Right renal cortex interstitium (tissue), 3 donors: ENCODE measurements around the gene FAM20A. TPM values are rescaled to one million over a fixed set of nuclear protein-coding genes. Genes with fewer than 3 reads are reported as not detected.

ENCODE experiments used
- DNase-seq, 3 donors: peaks; one replicate each; pipeline ENCODE4 v3.0.0-alpha.2; 2013; ENCODE audit warnings: low read depth in 3 of 3, low spot score in 2 of 3
- polyA plus RNA-seq, 3 donors: library from polyadenylated mRNA; unstranded; fragments of 120-200 nt; gene quantifications; one replicate each; pipeline ENCODE4 v1.2.1, GENCODE V29; 2013; ENCODE audit not compliant: insufficient read length in 3 of 3

FAM20A gene
- polyA plus RNA-seq, result 10 to 100 TPM in 2 of 3 donors, 1 to 10 TPM in 1; 9.3 to 12.4 (median 12.3) TPM

DNA sequence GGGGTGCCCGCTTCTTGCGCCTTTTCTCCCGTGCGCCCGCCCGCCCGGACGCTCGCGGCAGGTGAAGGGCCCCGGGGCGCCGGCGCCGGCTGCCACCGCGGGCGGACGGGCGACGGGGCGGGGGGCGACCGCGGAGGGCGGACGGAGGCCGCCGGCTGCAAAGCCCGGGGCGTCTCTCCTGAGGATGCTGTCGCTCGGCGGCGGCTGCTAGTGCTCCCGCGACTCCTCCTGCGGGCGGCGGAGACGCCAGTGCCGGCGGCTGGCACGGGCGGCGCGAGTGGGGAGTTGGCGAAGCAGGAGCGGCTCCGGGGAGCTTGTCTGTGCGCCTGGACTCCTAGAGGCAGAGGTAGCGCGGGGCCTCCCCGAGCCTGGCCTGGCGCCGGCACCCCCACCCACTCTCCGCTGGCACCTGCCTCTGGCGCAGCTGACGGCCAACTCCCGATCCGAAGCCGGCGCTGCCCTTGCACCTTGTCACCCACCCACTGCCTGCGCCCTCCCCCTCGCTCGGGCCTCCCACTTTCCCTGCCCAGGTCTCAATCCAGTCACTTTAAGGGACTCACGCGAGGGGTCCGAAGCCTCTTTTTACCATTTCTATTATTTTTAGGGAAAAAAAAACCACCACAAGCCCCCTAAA lies at the start of gene FAM20A:
TSS of gene FAM20A (minus strand) at position 437 of the 634 bp plus-strand sequence. CDS start 701 bp downstream, outside the sequence.
- no peak for DNase-seq

DNA sequence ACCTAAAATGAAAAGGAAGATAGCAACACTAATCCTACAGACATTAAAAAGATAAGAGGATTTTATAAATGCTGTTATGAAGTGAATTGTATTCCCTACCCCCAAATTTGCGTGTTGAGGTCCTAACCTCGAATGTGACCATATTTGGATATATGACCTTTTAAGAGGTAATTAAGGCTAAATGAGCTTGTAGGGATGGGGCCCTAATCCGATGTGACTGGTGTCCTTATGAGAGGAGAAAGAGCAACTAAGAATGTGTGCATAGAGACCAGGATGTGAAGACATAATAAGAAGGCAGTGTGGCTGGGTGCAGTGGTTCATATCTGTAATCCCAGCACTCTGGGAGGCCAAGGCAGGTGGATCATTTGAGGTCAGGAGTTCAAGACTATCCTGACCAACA lies 48.2 kb upstream of the FAM20A start:
- no peak for DNase-seq

DNA sequence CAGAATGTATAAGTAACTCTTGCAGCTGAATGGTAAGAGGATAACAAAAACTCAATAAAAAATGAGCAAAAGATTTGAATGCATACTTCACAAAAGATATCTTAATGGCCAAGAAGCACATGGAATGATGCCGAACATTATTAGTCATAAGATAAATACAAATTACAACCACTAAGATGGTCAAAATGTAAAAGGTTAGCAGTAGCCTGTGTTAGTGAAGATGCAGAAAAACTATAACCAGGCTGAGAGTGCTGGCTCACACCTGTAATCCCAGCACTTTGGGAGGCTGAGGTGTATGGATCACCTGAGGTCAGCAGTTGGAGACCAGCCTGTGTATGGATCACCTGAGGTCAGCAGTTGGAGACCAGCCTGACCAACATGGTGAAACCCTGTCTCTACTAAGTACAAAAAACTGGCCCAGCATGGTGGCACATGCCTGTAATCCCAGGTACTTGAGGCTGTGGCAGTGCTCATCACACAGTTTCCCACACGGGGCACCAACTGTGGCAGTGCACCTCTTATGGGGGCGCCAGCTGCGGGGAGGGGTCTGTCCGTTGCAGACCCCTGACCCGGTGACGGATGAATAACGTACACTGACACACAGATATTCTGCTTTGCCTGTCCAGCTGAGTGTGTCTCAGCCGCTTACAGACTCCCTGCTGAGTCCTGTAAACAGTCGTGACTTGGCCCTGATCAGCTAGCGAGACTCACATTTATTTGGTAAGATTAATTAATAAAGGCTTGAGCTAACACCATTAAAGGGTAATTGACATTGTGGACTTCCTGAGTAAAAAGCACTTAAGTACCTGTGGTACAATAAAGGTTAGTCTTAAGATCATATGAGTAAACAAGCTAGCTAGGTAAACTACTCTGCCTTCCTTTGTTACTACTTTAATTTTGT lies 45.7 kb upstream of the FAM20A start:
- no peak for DNase-seq

DNA sequence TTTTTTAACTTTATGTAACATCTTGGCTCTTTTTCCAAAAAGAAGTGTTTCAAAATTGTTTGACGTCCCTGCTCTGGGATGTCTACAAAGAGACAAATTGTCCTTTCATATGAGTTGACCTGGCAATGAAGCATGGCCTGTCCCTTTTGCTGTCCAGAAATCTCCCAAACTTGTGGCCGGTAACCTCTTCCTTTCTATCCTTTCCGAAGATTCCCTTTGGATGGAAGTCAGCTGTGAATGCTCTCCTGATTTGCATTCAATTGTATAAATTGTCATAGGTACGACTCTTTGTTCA lies 40.9 kb upstream of the FAM20A start:
- DNase-seq, result no peak

DNA sequence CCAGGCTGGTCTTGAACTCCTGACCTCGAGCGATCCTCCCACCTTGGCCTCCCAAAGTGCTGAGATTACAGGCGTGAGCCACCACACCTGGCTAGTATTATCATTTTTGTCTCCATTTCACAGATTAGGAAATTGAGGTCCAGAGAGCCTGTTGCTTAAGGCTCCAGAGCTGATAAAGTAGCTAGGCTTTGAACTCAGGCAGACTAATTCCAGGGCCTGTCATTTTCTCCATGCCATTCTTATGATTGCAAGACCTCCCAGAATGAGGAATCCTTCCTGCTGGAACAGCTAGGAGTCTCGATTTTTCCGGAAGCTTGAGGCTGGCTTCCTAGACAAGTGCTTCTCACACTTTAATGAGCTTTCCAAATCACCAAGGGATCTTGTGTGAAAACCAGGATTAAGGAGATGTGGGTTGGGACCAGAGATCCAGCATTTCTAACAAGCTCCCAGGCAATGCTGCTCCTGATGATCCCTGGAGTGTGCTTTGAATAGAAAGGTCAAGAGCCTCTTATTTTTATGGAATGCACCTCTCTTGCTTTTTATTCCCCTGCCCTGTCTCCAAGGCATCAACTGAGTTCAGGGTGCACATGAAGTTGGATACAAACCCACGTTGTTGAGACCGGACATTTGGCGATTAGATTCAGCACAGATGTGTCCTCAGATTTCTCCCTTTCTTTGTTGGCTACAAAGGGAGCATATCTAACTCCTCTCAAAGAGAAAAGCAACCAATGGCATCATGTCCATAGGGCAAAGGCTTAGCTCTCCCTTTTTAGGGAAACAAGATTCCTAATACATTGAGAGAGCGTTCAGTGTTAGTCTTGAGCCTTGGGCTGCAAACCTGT lies 40.3 kb upstream of the FAM20A start:
- no peak for DNase-seq

DNA sequence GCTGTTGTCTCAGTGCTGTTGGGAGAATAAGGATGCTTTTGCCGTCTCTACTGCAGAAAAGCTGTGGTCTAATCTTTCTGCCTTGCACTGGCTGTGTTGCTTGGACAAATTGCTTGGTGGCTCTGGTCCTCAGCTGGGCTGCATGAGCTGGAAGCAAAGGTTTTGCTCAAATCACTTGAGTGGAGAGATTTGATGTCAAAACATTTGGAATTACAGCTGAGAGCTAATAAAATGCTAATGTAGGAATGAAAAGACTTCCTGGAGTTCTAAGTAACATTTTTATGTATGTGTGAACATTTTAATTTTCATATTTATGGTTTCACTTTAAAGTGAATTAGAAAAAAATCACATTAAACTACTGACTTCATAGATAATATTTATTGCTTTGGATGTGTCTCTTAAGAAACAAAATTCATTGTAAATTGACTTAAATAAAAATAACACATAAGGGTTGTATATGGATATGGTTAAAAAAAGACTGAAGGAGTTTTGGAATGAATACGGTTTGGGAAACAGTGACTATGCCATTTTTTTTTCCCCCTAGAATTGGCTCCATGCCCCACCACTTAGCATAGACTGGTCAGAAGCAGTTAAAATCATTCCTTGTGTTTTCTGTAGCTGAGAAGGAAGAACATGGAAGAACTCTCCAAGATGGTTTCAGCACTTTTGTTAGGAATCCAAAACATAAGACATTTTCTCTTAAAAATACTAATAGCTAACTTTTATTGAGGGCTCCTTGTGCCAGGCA lies 39.2 kb upstream of the FAM20A start:
- DNase-seq, result peak; percentile 50 to 69 (median 54)

DNA sequence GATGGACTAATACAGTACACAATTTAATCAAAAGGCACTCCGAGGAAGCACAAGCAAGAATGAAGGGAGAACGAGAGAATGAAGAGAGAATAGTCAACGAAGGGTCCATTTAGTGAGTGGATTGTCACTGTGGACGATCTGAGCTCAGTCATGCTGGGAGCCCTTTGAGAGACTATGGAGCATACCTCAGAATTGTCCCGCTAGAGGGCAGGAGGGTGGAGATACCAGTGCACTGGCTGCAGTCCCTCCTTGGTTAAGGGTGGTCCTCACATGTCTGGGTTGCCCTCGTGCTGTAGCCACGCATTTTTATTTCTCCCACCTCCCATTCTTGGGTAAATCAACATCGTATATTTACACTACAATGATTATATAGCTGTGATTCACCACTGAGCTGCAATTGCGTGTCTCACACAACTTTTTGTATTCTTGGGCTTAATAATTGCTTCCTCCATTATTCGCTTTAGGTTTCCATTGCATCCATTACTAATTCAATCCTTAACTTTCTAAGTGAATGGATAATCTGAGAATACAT lies 33.2 kb upstream of the FAM20A start:
- DNase-seq, result no peak

DNA sequence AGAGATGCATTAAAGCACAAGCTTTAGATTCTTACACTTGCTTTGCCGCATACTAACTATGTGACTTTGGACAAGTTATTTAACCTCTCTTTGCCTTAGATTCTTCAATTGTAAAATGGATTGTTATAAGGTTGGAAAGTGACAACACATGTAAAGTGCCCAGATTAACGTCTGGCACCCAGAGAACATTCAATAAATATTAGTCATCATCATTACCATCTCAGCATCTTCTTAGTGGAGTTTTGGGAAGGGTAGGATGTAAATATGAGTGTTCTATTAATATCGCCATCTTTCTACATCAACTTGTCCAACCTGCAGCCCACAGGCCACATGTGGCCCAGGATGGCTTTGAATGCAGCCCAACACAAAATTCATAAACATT lies 27.4 kb upstream of the FAM20A start:
- DNase-seq, result no peak

DNA sequence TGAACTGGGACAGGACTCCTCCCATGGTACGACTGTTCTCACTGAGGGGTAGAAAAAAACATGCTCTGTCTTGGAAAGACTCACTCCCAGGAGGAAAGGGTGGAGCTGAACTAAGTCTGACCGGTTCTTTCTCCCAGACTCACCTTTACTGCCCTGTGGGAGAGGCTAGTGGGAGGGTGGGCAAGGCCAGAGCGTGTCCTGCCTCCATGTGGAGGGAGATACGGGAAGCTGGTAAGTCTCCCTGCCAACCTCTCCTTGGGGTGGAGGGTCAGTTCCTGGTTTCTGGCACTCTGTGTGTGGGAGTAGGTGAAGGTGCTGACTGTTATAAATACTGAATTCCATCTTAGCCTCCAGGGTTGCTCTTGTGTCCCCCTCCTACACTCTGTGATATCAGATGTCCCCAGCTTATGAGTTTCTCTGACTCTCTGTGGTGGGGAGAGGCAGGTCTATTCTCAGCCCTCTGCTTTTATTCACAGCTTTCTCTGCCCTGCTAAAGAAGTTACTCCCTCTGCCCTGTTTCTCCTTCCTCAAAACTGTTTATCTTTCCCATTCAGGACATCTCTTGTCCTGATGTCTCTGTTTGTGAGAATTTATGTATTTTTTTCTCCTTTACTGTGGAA lies 26.9 kb upstream of the FAM20A start:
- DNase-seq, result peak; percentile 29 to 61 (median 48)

DNA sequence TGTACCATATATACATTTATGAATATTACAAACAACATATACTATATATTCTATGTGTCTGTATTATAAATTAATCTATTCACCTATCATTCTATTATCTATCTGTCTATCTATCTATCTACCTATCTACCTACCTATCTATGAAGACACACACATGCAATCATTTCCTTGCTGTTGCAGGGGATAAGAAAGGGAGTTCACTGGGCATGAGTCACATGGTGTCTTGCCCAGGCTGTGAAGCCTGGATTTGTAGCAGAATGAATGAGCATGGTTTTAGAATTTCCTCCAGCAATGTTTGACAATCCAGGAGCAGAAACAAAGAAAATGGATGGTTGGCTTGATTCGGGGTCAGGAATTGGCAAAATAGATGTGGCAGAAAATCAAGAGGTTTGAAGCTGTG lies 23.2 kb upstream of the FAM20A start:
- DNase-seq, result no peak

DNA sequence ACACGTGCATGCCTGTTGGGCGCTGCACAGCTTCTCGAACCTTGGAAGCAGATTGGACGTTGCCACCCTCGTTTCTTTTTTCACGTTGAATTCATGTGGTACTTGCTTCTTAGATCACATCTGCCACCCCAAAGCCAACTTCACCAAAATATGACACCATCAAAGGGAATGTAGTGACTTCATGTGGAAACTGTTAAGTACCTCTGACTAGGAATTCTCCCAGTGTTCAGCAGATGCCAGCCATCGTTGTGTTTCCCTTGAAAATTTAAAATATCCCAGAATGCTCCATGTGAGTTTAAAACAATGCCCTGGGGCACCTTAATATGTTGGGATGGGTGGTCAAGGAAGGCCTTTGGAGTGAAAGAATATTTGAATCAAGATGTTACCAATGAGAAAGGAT lies 22.6 kb upstream of the FAM20A start:
- no peak for DNase-seq

DNA sequence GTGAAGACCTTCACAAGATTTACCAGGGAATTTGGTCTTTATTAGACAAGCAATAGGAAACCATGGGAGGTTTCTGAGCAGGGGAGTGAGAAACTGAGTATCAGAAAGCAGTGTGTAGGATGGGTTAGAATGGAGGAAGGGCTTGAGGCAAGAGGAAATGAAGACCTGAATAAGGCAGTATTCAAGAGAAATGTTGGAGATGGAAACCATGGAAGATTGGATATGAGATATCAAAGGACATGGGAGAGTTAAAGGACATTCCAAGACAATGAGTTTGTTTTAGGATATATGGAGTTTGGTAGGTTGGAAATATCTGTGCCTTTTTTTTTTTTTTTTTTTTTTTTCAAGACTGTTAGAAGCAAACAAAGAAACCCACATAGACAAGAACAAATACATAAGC lies 21.3 kb upstream of the FAM20A start:
- no peak for DNase-seq

DNA sequence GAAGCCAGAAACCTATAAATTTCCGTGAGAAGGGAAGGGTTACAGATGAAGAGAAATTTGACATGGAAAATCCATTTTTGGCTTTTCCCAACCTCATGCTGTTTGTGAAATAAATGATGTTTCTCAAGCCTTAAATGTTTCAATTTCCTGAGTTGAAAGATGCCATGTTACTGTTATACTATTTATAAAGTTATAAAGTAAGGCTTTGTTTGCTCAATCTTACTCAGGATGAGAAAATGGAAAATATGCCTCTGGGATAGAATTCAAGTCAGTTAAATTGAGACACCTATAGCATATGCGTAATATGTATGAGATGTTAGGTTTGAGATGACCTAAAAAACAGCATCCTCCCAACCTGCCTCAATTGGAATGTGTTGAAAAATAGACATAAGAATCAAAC lies 19.9 kb upstream of the FAM20A start:
- DNase-seq, result no peak

DNA sequence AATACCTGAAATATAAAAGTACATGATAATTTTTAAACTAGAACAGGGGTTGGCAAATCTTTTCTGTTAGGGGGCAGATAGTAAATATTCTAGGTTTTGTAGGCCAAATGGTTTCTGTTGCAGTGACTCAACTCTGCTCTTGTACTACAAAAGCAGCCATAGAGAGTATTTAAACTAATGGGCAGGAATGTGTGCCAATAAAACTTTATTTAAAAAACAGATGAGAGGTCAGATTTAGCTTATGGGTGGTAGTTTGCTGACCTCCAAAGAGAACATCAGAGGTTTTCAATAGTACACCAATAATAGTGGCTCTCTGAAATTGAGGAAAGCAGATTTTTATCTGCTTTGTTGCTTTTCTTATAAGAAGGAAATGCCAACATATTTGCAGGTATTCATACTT lies 15.2 kb upstream of the FAM20A start:
- DNase-seq, result no peak

DNA sequence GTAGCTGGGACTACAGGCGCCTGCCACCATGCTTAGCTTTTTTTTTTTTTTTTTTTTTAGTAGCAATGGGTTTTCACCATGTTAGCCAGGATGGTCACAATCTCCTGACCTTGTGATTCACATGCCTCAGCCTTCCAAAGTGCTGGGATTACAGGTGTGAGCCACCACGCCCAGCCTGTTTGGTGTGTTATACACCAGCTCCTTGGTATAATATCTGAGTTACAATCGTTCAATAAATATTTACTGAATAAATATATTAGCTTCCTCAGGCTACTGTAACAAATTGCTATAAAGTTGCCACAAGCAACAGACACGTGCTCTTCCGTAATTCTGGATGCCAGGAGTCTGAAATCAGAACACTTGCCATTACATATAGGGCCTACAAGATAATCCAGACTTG lies 13.6 kb upstream of the FAM20A start:
- no peak for DNase-seq

DNA sequence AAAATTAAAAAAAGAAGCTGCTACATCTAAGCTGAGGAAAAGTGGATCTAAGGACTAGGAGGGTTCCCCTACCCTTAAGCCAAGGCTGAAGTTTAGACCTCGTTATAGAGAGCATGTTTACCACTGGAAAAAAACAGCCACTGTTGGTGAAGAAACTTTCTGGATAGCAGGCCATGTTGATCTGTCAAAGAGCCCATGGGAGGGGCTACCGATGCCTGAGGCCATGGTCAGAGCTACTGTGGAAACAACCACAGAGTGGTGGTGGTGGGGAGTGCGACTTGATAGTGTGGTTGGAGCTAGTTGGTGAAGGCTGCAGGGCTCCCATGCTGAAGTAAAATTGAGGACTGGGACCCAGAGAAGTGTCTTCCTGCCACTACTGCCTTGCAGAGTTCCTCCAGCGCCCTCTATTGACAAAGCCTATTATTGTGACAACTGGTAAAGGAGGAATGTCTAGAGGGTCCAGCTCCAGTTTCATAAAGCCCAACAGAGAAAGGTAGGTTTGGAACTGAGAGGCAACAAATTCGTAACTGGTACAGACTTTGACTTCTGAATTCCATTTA lies 12.7 kb upstream of the FAM20A start:
- no peak for DNase-seq

DNA sequence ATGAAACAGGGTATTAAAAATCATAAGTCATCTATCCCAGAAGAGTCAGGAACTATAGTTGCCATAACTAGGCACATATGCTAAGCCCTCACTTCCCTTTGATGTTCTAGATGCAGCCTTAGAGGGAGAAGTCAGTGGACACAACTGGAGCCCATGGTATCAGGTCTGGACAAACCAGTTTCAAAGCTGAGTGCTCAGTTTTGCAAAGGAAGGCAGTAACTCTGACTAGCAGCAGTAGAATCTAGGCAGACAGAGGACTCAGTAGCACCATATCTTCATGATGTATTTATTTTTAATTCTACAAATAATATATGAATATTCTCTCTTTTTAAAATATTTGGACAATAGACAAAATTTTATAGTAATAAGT lies 11.7 kb upstream of the FAM20A start:
- no peak for DNase-seq

DNA sequence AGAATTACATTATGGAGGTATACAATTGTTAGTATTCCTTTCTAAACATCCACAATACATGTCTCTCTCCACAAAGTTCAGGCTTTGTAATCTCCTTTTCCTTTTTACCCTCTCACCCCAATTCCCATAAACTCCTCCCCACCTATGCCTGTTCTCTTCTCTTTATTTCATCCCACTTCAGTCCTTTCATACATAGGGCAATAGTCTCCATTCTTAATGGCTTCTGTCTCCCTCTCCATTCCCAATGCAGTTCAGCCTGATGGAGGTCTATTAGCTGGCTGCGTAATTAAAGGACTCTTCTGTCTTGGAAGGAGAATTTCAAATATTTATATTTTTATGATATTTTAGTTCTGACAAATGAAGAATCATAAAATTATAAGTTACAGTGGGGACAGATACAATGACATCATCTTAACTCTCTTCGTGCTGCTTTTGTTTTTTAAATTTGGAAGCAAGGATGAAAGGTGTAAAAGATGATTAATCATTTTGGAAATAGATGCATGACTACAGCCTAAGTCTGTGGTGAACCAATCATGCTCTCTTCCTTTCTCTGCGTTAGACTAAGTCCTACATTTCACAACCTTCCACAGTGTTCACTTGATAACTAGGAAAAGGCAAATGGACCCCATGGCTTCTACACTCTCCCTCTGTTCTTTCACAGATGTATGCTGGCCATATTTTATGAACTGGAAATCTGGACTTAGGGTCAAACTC lies 11.2 kb upstream of the FAM20A start:
- no peak for DNase-seq
